Measurements from ENCODE around the gene PROZ.

GRCh38 chr13:113120300-113121182 lies 37.9 kb upstream of the PROZ start:
- TF ChIP-seq POLR2AphosphoS5 (IDR thresholded peaks at IDR 0.05; ENCODE audit: low read depth, low read length) = no peak
- no peak for TF ChIP-seq TAF1 (IDR thresholded peaks at IDR 0.05; ENCODE audit: low read depth, low read length)
- no peak for TF ChIP-seq SPI1 (IDR thresholded peaks at IDR 0.05; ENCODE audit: low read depth, low read length)
- TF ChIP-seq PAX5 (IDR thresholded peaks at IDR 0.05; ENCODE audit: insufficient read depth, low read length, severe bottlenecking) = no peak

Measured in GM12891 (cell line).